SJSA1 (cell line): ENCODE data around the gene HOXD8. TPM values are rescaled to one million over a fixed set of nuclear protein-coding genes. Genes with fewer than 3 reads are reported as not detected.

Experiments
- DNase-seq, 2 experiments: peaks; one replicate each; pipeline ENCODE4 v3.0.0-alpha.2; 2015 to 2020; ENCODE audit warnings: low spot score in 2 of 2, low read depth in 1 of 2
- H3K27ac ChIP-seq: fragments of 250-450 bp; sonication (Bioruptor Pico); 2 replicates; pipeline ENCODE4 v1.5.1; 2020; ENCODE audit warnings: mild to moderate bottlenecking, moderate library complexity
- H3K27me3 ChIP-seq: fragments of 250-450 bp; sonication (Bioruptor Pico); replicated peaks from 2 replicates; pipeline ENCODE4 v1.5.1; 2020; ENCODE audit warnings: mild to moderate bottlenecking, moderate library complexity
- H3K36me3 ChIP-seq: fragments of 250-450 bp; sonication (Bioruptor Pico); 2 replicates; pipeline ENCODE4 v1.5.1; 2020; ENCODE audit warnings: mild to moderate bottlenecking
- H3K4me1 ChIP-seq: fragments of 250-450 bp; sonication (Bioruptor Pico); replicated peaks from 2 replicates; pipeline ENCODE4 v1.6.1; 2021; ENCODE audit warnings: mild to moderate bottlenecking
- H3K4me3 ChIP-seq: fragments of 250-450 bp; sonication (Bioruptor Pico); 2 replicates; pipeline ENCODE4 v1.5.1; 2020; ENCODE audit warnings: mild to moderate bottlenecking
- H3K9me3 ChIP-seq: fragments of 250-450 bp; sonication (Bioruptor Pico); replicated peaks from 2 replicates; pipeline ENCODE4 v1.5.1; 2020; ENCODE audit warnings: mild to moderate bottlenecking
- total RNA-seq: library from RNA; depleted of rRNA; stranded (reverse); fragments of >200 nt; shearing (Covaris generic); gene quantifications from 2 replicates; pipeline ENCODE4 v1.2.3, GENCODE V29; 2014

Gene HOXD8
- total RNA-seq, 1 experiment from 2014 or later, result 16.8 TPM

DNA sequence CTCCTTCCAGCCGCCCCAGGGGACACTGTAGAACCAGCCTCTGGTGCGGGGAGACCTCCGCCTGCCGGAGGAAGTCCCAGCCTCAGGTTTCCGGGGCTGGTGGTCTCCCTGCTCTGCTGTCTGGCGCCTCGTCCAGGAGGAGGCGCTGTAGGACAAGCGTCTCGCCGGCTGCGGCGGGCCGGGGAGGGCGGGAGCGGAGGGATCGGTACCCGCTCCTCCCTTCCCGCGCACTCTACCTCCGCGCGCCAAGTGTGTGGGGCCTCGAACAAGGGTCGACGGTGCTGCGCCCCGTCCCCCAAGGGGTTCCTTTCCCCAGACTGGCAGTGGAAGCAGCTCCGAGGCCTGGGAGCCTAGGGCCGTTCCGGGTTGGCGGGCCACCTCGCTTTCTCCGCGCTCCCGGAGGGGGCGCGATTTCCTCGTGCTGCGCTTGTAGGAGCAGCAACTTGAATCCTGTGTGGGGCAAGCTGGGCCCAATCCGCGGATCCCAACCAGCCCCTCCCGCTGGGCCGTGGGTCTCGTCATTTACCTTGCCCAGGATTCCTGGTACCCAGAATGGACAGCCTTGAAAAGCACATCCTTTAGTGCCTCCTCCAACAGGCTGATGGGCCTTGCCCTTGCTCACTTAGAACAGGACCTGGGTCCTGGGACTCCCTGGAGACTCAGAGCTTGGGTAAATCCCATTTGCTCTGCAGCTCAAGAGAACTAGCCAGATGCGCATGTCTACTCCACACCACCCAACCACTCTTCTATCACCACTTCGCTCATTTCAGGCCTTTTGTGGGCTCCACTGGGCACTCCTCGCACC, 11.2 kb downstream of the HOXD8 start:
- peak overlapping the region; percentile 53 for H3K4me3 ChIP-seq
- H3K4me1 ChIP-seq, result peaks cover 13% of the 10 kb centered on the region
- H3K27me3 ChIP-seq, result no peaks in the 10 kb centered on the region
- H3K27ac ChIP-seq, result peak overlapping the region; percentile 67
- DNase-seq, result peak; percentile 85 to 94
- H3K36me3 ChIP-seq, result no peaks in the 10 kb centered on the region
- no peaks in the 10 kb centered on the region for H3K9me3 ChIP-seq

DNA sequence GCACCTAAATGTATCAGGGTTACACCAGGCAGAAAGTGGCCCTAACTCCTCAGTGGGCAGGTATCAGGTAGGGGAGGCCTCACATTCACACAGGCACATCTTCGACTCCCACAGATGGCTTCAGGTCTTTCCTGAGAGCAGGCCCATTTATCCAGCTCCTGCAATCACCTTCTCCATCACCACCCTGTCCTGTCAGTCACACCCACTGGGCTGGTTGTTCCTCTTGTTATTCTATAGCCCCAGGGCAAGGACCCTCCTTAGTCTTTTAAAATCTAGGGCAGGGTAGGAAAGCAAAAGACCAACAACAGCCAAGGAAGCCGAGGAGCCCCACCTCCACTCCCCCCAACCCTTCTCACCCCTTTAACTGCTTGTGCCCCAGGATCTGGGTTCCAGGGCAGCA, 12.8 kb downstream of the HOXD8 start:
- H3K9me3 ChIP-seq, result no peaks in the 10 kb centered on the region
- no peaks in the 10 kb centered on the region for H3K27me3 ChIP-seq
- no peak for DNase-seq
- H3K4me3 ChIP-seq, result no peak overlapping the region
- H3K27ac ChIP-seq, result no peak overlapping the region
- no peaks in the 10 kb centered on the region for H3K36me3 ChIP-seq
- peaks cover 12% of the 10 kb centered on the region for H3K4me1 ChIP-seq

- no peaks in the 10 kb centered on the region; the same call in 1 of the 2 replicates for H3K36me3 ChIP-seq
- peaks cover 8% of the 10 kb centered on the region for H3K4me1 ChIP-seq
- no peak for DNase-seq
- no peaks in the 10 kb centered on the region for H3K9me3 ChIP-seq
- H3K27me3 ChIP-seq, result no peaks in the 10 kb centered on the region
- no peak overlapping the region for H3K27ac ChIP-seq
- no peak overlapping the region for H3K4me3 ChIP-seq
Measured at GRCh38 chr2:176145085-176145969, 15.8 kb downstream of the HOXD8 start.

GRCh38 chr2:176146101-176146500, 16.6 kb downstream of the HOXD8 start:
- Histone ChIP-seq H3K27ac (no peak overlapping the region), H3K4me3 (no peak overlapping the region), H3K4me1 (peaks cover under 1% of the 10 kb centered on the region; the same call in 1 of the 2 replicates), H3K36me3 (no peaks in the 10 kb centered on the region; the same call in 1 of the 2 replicates), H3K9me3 (no peaks in the 10 kb centered on the region), H3K27me3 (no peaks in the 10 kb centered on the region)
- DNase-seq, result no peak

DNA sequence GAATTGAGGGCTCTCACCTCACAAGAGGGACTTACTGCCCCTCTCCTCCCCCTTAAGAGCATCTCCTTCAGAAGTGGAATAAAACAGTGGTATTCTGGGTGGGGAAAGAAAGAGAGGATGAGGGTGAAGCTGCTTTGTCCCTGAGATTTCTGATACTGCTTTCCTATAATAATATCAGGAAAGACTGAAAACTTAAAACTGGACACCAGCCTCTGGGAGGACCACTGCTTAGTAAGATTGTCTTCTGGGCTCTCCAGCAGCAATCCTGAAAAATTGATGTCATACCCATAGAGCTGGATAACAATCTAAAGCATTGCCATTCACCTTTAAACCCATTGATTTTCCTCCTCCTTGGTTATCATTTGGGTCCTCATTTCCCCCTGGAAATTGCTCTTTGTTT, 17.1 kb downstream of the HOXD8 start:
- Histone ChIP-seq H3K4me1 (no peaks in the 10 kb centered on the region), H3K4me3 (no peak overlapping the region), H3K36me3 (no peaks in the 10 kb centered on the region; the same call in 1 of the 2 replicates), H3K27me3 (no peaks in the 10 kb centered on the region), H3K27ac (no peak overlapping the region), H3K9me3 (no peaks in the 10 kb centered on the region)
- DNase-seq, result no peak

DNA sequence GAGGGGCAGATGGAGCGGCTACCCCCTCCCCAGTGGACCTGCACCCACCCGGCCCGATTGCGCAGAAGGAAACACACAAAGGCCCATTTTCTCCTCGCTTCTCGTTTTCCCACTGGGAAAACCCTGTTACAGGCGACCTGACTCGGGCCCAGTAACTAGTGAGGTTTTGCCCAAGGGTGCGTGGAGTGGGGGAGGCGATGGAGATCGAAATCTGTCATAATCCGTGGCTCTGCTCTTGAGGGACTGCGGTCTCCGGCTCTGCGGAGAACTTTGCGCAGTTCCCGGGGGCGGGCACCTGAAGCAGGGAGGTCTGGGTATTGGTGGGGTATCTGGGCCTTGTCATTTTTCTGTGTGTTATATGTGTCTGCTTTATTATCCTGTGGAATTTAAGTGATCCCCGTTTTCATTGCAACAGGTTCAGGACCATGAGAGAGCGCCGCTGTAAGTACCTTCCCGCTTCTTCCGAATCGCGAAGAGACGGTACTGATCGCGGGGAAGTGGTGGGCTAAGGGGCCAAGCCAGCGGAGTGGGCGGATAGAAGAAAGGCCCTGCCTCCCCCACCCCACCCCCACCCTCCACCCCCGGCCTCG, 17.8 kb downstream of the HOXD8 start:
- Histone ChIP-seq H3K27me3 (no peaks in the 10 kb centered on the region), H3K27ac (no peak overlapping the region), H3K4me1 (no peaks in the 10 kb centered on the region), H3K4me3 (no peak overlapping the region), H3K9me3 (no peaks in the 10 kb centered on the region), H3K36me3 (no peaks in the 10 kb centered on the region; the same call in 1 of the 2 replicates)
- no peak for DNase-seq

GRCh38 chr2:176147800-176148496, 18.4 kb downstream of the HOXD8 start:
- no peaks in the 10 kb centered on the region for H3K4me1 ChIP-seq
- no peaks in the 10 kb centered on the region for H3K9me3 ChIP-seq
- no peak for DNase-seq
- no peak overlapping the region for H3K27ac ChIP-seq
- H3K27me3 ChIP-seq, result no peaks in the 10 kb centered on the region
- peaks cover 4% of the 10 kb centered on the region; the same call in 1 of the 2 replicates for H3K36me3 ChIP-seq
- H3K4me3 ChIP-seq, result no peak overlapping the region

- no peaks in the 10 kb centered on the region for H3K9me3 ChIP-seq
- DNase-seq, result no peak
- H3K27me3 ChIP-seq, result no peaks in the 10 kb centered on the region
Measured at GRCh38 chr2:176148751-176149421, 19.4 kb downstream of the HOXD8 start.

GRCh38 chr2:176149481-176149938, 20.0 kb downstream of the HOXD8 start:
- Histone ChIP-seq H3K36me3 (peaks cover 4% of the 10 kb centered on the region; the same call in 1 of the 2 replicates), H3K4me1 (no peaks in the 10 kb centered on the region), H3K4me3 (no peak overlapping the region), H3K27ac (no peak overlapping the region), H3K9me3 (no peaks in the 10 kb centered on the region), H3K27me3 (no peaks in the 10 kb centered on the region)
- no peak for DNase-seq

More at GRCh38 chr2:176148751-176149421, 19.4 kb downstream of the HOXD8 start:
- H3K4me3 ChIP-seq, result no peak overlapping the region
- no peak overlapping the region for H3K27ac ChIP-seq
- H3K36me3 ChIP-seq, result peaks cover 4% of the 10 kb centered on the region; the same call in 1 of the 2 replicates
- H3K4me1 ChIP-seq, result no peaks in the 10 kb centered on the region

DNA sequence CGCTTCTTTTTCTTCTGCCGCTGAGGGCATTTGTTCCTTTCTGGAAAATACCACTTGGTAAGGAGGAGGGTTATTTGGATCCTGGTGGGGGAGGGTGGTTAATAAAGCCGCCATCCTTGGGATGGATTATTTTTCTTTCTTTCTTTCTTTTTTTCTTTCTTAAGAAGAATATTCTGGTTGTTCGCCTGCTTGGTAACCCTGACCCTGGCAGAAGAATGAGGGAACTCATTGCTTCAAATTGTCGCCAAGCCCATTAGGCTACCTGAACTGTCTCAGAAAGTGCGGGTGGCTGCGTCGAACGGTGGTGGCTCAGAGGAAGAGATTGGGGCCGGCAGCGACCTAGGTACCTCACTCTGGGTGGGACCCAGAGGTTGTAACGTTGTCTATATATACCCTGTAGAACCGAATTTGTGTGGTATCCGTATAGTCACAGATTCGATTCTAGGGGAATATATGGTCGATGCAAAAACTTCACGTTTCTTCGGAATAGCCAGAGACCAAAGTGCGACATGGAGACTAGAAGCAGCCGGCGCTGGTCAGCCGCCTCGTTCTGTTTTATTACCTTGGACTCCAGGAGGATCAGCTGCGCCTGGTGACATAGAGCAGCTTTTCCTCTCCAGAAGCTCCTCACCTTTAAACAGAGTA, 20.6 kb downstream of the HOXD8 start:
- Histone ChIP-seq H3K27me3 (no peaks in the 10 kb centered on the region), H3K4me3 (no peak overlapping the region), H3K4me1 (no peaks in the 10 kb centered on the region), H3K9me3 (no peaks in the 10 kb centered on the region), H3K27ac (no peak overlapping the region), H3K36me3 (peaks cover 9% of the 10 kb centered on the region; the same call in 1 of the 2 replicates)
- no peak for DNase-seq

GRCh38 chr2:176150584-176151441, 21.3 kb downstream of the HOXD8 start:
- Histone ChIP-seq H3K27me3 (no peaks in the 10 kb centered on the region), H3K27ac (no peak overlapping the region), H3K4me1 (no peaks in the 10 kb centered on the region), H3K9me3 (no peaks in the 10 kb centered on the region), H3K4me3 (no peak overlapping the region), H3K36me3 (peaks cover 14% of the 10 kb centered on the region; the same call in 1 of the 2 replicates)
- no peak for DNase-seq
